AG09319 (cell line): ENCODE results near the gene ARHGAP26.

Experiments
- DNase-seq: peaks from one replicate; pipeline ENCODE4 v3.0.0-alpha.2; 2010; ENCODE audit warnings: low read depth; ENCODE audit errors: extremely low read depth
- CTCF ChIP-seq: IDR thresholded peaks from 2 replicates; pipeline ENCODE4 v1.5.1; 2011; ENCODE audit warnings: low read depth, mild to moderate bottlenecking, inconsistent platforms, low read length, moderate library complexity

The ARHGAP26 gene

GRCh38 chr5:143025376-143025775, 255.2 kb downstream of the ARHGAP26 start:
- no peak for TF ChIP-seq CTCF
- no peak for DNase-seq

- no peak for DNase-seq
- TF ChIP-seq CTCF, result no peak
Measured at GRCh38 chr5:143025971-143026370, 255.8 kb downstream of the ARHGAP26 start.

GRCh38 chr5:143026380-143026779, 256.2 kb downstream of the ARHGAP26 start:
- no peak for DNase-seq
- TF ChIP-seq CTCF, result no peak

GRCh38 chr5:143029293-143029692, 259.1 kb downstream of the ARHGAP26 start:
- no peak for TF ChIP-seq CTCF
- DNase-seq, result no peak

GRCh38 chr5:143030349-143030748, 260.2 kb downstream of the ARHGAP26 start:
- DNase-seq, result no peak
- no peak for TF ChIP-seq CTCF

- DNase-seq, result no peak
- no peak for TF ChIP-seq CTCF
Measured at GRCh38 chr5:143031781-143032580, 261.8 kb downstream of the ARHGAP26 start.

GRCh38 chr5:143032581-143032836, 262.3 kb downstream of the ARHGAP26 start:
- DNase-seq, result no peak
- TF ChIP-seq CTCF, result no peak
